GM19328 (cell line): ENCODE data around the gene DMRTA2.
"Not testable (repeated sequence)": the region's sequence is repeated elsewhere in the genome, so short reads cannot be mapped to it uniquely, and the experiment has no call there.

Source experiments
- ATAC-seq: cut with Tn5 transposase; IDR thresholded peaks from one replicate; pipeline ENCODE4 v1.9.1; 2021; ENCODE audit warnings: mild to moderate bottlenecking, moderate library complexity; ENCODE audit not compliant: unreplicated experiment

DMRTA2 gene

GRCh38 chr1:50393522-50394120 lies 29.6 kb downstream of the DMRTA2 start:
- no peak for ATAC-seq

- not testable (repeated sequence) for ATAC-seq
Measured at GRCh38 chr1:50381551-50381950, 41.7 kb downstream of the DMRTA2 start.

GRCh38 chr1:50378770-50379169 lies 44.5 kb downstream of the DMRTA2 start:
- ATAC-seq = no peak

- ATAC-seq = no peak
Measured at GRCh38 chr1:50373532-50373931, 49.7 kb downstream of the DMRTA2 start.

DNA sequence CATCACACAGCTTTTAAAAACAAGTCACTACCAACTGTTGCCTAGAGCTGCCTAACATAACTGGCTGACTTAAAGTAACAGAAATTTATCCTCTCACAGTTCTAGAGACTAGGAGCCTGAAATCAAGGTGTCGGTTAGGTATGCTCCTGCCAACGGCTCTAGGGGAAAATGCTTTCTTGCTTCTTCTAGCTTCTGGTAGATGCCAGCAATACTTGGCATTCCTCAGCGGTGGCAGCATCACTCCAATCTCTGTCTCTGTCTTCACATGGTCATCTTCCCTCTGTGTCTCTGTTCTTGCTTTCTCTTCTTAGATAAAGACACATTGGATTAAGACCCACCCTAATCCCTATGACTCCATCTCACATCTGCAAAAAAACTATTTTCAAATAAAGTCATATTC lies 51.5 kb downstream of the DMRTA2 start:
- no peak for ATAC-seq

DNA sequence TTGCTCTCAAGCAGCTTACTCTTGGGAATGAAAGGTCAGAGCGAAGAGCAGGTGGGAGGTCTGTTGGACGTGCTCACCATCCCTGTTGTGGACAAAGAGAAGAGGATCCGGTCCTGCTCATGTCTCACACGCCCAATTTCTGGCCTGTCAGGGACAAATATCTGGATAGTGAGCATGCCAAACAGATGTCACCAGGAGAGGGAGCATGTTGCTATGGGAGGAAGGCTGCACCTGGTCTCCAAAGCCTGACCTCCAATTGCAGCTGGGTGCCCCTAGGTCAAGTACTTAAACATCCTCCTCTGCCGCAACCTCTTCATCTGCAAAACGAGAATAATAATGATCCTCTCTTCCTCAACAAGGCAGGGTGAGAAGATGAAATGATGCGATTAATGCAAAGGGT lies 53.4 kb downstream of the DMRTA2 start:
- no peak for ATAC-seq

GRCh38 chr1:50369008-50369634 lies 54.1 kb downstream of the DMRTA2 start:
- no peak for ATAC-seq

- ATAC-seq = no peak
Measured at GRCh38 chr1:50368179-50369007, 54.9 kb downstream of the DMRTA2 start.
